GM18867 (cell line): Measurements from ENCODE around the gene TNS1.

Experiments used
- ATAC-seq: cut with Tn5 transposase; IDR thresholded peaks from one replicate; pipeline ENCODE4 v1.9.1; 2021; ENCODE audit warnings: mild to moderate bottlenecking, moderate library complexity; ENCODE audit not compliant: unreplicated experiment

Gene TNS1

DNA sequence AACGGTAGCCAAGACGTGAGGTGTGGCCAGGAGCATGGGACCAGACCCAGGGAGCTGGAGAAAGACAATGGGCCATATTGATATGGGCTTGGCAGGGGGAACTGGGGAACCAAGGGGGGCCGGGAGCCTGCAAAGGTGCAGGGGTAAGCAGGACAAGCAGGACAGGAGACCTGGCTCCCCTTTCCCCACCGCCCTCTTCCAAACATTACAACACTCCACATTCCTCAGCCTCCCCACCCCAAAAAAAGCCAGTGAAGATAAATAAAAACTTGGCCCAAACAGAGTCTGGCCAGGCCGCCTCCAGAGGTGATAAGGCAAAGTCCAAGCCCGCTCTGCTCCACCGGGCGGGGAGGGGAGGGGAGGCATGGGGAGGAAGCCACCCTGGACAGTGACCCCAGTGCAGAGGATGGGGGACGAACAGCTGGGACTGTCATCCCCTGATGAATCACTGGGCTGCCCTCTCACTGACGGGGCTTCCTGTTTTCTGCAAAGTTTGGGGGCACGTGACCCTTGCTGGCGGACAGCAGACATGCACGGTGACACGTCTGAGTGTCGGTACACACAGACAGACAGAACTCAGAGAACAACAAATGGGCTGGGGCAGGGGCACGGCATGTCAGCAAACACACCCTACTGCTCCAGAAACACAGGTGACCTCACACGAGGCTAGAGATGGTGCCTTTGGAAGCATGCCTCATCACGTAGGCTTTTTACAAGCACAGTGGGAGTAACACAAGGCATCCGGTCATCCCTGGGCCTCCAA, 100.2 kb downstream of the TNS1 start:
- no peak for ATAC-seq

DNA sequence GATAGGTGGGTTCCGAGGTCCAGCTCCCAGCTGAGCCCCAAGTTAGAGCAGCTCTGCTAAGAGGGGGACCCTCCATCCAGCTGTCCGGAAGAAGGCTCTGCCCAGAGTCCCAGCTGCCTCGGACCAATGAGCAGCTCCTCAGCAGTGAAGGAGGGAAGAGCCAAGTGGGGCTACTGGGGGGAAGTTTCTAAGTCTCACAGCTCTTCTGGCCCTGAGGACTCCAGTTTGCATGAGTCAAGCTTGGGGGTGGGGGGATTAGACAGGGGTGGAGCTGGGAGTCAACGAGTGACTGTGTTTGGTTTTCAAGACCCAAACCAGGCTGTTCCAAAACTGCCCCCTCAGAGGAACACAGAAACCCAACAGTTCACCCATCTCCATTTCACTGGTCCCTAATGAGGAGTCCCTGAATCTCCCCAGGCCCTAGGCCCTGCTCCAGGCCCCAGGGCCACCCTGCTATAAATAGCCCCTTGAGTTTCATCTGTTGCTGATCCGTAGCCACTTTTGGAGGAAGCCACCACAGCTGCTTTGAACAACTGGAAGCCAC, 100.9 kb downstream of the TNS1 start:
- no peak for ATAC-seq

- ATAC-seq = no peak
These were observed 101.4 kb downstream of the TNS1 start for GRCh38 chr2:217901400-217901799.

DNA sequence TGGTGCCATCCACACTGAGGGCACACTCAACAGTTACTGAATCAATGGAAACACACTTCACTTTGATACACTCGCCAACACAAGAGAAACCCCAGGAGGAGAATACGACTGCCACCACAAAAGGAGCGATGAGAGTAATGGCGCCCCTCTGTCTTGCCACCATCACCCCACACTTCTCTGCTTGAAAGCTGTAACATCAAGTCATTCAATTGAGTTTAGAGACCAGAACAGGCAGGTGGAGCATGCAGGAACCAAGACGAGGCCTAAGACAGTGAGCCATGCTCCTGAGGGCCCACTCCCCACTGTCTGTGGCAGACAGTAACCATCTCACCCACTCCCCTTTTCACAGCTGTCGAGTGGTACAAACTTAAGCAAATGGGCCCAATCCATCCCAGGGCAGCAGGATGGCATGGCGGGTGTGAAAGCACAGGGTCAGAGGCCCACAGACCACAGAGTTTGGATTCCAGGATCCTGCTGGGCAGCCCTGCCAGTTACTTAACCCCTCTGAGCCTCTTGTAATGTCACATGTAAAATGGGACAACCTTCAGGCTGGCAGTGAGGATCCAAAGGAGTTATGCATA, 101.9 kb downstream of the TNS1 start:
- ATAC-seq = no peak

DNA sequence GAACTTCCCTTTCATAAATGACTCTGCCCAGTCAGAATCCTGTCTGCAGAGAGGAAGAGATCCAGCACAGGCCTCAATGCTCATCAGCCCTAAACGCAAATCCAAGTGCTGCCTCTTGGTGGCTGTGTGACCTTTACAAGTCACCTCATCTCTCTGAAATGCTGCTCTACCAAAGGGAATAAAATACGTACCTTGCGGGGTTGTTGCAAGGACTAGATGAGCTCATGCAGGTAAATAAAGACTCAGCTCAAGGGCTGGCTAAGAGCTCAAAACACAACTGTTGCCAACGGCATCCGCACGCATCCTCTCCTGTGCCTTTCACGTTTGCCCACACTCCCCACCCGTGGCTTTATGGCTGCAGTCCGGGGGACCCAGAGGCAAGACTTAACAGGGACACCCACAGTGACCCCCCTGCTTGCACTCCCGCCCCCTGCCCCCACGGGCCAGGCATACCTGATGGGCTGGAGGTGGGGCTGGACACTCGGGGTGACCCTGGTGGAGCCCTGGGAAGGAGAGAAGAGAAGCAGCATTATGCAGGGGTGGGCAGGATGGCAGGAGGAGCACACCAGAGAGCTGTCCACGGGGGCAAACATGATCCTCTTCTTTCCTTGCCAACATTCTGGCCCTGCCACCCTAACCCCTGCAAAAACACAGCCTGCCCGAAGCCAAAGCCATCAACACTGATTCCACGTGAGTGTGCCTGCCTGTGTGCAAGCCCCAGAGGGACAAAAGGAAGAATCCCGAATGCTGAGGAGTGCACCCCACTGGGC, 102.6 kb downstream of the TNS1 start:
- no peak for ATAC-seq

DNA sequence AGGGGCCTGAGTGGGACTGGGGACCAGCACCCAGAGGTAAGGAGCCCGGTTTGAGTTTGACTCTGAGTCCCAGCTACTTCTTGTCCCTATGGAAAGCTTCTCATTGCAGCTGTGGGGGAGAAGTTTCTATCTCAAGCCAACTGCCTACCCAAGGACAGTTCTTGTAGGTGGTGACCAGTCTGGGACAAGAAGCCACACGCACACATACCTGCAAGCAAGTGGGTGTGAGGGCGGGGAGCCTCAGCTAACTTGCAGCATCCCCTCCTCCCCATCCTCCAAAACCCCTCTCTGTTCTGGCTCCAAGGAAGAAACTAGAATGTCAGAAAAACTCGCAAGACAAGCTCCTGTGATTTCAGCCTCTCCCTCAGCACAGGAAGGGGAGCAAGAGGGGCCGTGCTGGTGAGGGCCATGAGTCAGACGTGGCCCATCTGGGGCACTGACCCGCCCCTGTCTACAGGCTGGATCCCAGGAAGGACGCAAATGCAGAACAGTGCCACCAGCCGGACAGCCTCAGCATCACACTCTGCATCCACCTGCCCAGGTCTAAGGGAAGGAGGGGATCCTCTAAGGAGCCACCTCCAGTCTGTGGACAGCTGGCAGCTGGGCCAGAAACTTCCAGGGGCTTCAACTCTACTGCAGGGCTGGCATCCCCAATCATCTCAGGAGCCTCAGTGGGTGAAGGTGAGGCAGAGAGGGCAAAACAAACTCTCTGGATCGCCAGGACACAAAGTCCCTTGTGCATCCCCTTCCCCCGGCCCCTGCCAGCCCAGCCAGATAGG, 103.4 kb downstream of the TNS1 start:
- peak; percentile 73 for ATAC-seq

DNA sequence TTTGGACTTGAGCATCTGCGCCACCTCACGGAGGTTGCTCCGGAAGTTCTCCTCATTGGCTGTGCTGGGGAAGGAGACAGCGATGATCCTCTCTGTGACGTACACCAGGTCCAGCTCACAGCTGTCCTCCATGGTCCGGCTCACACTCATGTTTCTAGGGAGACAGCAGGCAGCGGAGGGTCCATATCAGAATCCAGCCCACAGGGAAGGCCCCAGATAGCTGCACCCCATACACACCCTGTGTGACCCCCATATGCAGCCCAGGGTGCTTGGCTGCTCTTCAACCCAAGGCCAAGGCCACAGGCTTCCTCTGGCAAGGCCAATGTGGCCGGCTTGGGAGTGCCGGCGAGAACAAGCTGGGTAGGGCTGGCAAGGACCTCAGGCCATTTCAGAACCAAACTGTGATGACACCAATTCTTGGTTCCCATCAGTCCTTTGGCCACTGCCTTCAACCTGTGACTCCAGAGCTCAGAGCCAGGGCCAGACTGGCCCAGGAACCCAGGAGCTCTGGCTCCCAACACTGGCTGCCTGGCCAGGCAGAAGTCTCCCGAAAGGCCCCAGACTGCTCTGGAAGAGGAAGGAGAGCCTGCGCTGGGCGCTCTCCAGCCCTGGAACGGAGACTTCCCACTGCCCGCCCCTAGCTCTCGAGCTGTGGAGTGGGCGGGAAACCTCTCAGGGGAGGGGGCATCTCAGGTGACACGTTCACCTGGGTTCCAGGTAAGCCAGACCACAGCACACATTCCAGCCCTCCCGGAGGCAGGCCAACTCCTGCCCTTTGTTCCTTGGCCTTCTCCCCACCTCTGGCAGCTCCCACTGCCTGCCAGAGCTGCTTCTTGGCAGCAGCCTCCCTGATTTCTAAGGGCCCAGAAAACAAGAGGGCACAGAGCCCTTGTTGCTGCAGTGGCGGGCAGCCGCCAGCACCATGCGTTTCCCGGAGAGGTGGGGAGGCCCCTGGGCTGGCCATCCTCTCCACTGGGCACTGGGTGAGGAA, 104.7 kb downstream of the TNS1 start:
- no peak for ATAC-seq

DNA sequence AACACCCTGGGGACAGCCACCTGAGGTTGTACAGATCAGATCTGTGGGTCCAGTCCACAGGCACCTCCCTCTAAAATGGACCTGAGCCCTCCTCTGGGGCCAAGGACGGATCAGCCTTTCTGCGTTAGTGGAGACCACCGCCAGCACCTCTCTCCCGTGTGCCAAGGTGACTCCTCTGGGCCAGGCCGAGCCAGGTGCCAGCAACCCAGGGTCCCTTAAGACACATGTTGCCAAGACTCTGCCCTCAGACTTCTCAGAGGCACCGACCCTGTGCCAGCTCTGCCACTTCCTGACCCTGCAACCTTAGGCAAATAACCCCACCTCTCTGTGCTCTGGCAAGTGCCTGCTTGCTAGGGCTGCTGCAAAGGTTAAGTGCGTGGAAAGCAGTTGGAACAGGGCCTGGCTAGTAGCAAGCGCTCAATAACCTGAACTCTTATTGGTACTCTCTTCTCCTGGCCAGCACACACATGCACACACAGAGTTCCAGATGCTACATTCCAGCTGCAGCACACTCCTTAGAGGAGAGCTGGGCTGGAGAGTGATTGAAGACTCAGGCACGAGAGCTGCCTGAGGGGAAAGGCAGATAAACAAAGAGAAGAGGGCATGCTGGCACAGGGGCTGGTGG, 105.6 kb downstream of the TNS1 start:
- no peak for ATAC-seq

- no peak for ATAC-seq
These were observed 107.6 kb downstream of the TNS1 start for GRCh38 chr2:217895070-217895635.

- no peak for ATAC-seq
These were observed 109.4 kb downstream of the TNS1 start for GRCh38 chr2:217893440-217893839.

DNA sequence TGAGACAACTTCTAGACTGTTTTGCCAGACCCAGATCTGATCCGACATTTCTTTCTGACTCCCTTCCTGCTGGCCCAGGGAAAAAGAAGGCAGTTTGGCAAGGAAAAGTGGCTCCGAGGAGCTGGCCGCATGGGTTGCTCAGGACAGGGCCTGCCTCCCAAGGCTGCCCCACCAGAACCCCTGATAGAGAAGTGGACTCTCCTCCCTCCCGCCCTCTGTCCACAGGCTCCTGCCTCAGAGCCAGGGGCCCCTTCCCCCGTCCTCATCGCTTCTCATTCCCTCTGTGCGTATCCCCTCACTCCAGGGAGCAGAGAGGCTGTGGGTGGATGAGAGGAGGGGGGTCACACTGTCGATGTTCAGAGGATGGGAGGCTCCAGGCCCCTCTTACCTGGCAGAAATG, 110.2 kb downstream of the TNS1 start:
- ATAC-seq = no peak

- no peak for ATAC-seq
These were observed 112.3 kb downstream of the TNS1 start for GRCh38 chr2:217890445-217890844.

GRCh38 chr2:217889656-217890055, 113.1 kb downstream of the TNS1 start:
- ATAC-seq = no peak

- ATAC-seq = no peak
These were observed 114.7 kb downstream of the TNS1 start for GRCh38 chr2:217887841-217888701.

- ATAC-seq = peak; percentile 80
These were observed 116.0 kb downstream of the TNS1 start for GRCh38 chr2:217886720-217887309.

DNA sequence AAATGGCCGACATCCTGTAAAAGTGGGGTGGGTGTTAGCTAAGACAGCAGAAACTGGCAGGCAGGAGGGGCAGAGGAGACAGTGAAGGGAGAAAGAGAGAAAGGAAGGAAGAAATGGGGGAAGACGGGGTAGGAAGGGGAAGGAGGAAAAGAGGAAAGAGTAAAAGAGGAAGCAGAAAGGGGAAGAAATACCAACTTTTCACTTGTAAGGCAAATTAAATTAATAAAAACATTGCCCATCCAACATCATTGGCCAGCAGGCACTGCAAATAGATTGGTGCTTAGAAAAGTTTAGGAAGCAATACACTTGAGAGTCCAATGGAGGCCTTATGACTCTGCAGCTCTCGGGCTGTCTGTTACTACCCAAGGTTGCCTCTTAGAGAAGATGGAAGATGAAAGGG, 116.7 kb downstream of the TNS1 start:
- no peak for ATAC-seq

- no peak for ATAC-seq
These were observed 117.8 kb downstream of the TNS1 start for GRCh38 chr2:217884985-217885384.

GRCh38 chr2:217880891-217881290, 121.9 kb downstream of the TNS1 start:
- ATAC-seq = no peak
